Adrenal gland (tissue), 5 donors: ENCODE measurements around the gene IRS2.

Source experiments
- POLR2A ChIP-seq, 2 donors: fragments of 450-650 bp; IDR thresholded peaks; one replicate each; pipeline ENCODE4 v1.6.1; 2017; ENCODE audit warnings: antibody characterized with exemption in 2 of 2, mild to moderate bottlenecking in 2 of 2, moderate library complexity in 1 of 2
- TF ChIP-seq, protein P1 (sequence below), 6 experiments: fragments of 450-650 bp in 4 of 6; fragments of 200-600 bp in 2 of 6; sonication (generic) in 1 of 6; IDR thresholded peaks; 1 replicate in 5 of 6; 2 replicates in 1 of 6; pipeline versions ENCODE4 v1.5.1 to v1.8.0; 2016 to 2021; ENCODE audit warnings: antibody characterized with exemption in 6 of 6, mild to moderate bottlenecking in 2 of 6, moderate library complexity in 1 of 6
- donor health status: DM: no; HTN: no; CAD: no.

DNA sequence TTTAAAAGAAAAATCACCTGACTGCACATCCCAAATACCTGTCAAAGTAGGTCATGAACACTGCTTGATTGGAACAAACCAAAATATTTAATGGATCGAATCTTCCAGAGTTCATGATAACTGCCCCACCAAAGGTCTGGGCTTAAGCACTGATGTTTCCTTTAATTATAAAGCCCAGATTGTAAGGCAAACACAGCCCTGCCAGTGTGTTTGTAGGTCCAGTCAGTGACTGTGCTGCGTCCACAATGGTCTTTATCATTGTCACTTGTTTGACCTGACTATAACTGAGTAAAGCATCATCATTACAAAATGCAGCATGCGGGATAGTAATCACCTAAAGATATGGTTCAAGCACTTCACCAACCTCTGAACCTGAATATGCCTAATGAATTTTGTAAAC, 63.3 kb downstream of the IRS2 start:
- TF ChIP-seq, protein P1, sequence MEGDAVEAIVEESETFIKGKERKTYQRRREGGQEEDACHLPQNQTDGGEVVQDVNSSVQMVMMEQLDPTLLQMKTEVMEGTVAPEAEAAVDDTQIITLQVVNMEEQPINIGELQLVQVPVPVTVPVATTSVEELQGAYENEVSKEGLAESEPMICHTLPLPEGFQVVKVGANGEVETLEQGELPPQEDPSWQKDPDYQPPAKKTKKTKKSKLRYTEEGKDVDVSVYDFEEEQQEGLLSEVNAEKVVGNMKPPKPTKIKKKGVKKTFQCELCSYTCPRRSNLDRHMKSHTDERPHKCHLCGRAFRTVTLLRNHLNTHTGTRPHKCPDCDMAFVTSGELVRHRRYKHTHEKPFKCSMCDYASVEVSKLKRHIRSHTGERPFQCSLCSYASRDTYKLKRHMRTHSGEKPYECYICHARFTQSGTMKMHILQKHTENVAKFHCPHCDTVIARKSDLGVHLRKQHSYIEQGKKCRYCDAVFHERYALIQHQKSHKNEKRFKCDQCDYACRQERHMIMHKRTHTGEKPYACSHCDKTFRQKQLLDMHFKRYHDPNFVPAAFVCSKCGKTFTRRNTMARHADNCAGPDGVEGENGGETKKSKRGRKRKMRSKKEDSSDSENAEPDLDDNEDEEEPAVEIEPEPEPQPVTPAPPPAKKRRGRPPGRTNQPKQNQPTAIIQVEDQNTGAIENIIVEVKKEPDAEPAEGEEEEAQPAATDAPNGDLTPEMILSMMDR (IDR thresholded peaks at IDR 0.05) = no peak
- no peak for TF ChIP-seq POLR2A (IDR thresholded peaks at IDR 0.05)
